ENCODE measurements around the gene CISD1. TPM values are rescaled to one million over a fixed set of nuclear protein-coding genes. Genes with fewer than 3 reads are reported as not detected.
A peak's percentile ranks its signal among the peaks of the same experiment; 100 is the strongest.
"Not testable (repeated sequence)": the region's sequence is repeated elsewhere in the genome, so short reads cannot be mapped to it uniquely, and the experiment has no call there.

CISD1 gene
- total RNA-seq, 3 donors from 2014 or later (not counting 1 experiment from before 2014, with no cell fraction given) = 4.2 to 10.4 (median 5.3) TPM

- Mint-ChIP-seq H3K4me3 (no peak overlapping the region), H3K27me3 (ENCODE audit: low read depth in 2 of 2) (no peaks in the 10 kb centered on the region), H3K4me1 (no peaks in the 10 kb centered on the region), H3K27ac (no peak overlapping the region), H3K9me3 (no peaks in the 10 kb centered on the region), H3K36me3 (no peaks in the 10 kb centered on the region)
- WGBS (ENCODE audit: insufficient coverage) = 100% methylated on average over 1 of the region's 2 CpGs
- peaks cover 11% of the 10 kb centered on the region for H3K36me3 ChIP-seq (ENCODE audit: control insufficient read depth, insufficient read depth, low read length)
- ATAC-seq = no peak
- H3K4me3 ChIP-seq (ENCODE audit: low read length) = no peak overlapping the region
- H3K27me3 ChIP-seq (ENCODE audit: control insufficient read depth, insufficient read depth, low read length) = no peaks in the 10 kb centered on the region
- H3K9me3 ChIP-seq (ENCODE audit: control insufficient read depth, insufficient read depth, low read length) = no peaks in the 10 kb centered on the region
- DNase-seq = no peak
- TF ChIP-seq CTCF (IDR thresholded peaks at IDR 0.05) = no peak
- intact Hi-C loops (cut with micrococcal nuclease) = no loop called here
- H3K27ac ChIP-seq (ENCODE audit: low read length) = no peak overlapping the region
- H3K4me1 ChIP-seq (ENCODE audit: control insufficient read depth, insufficient read depth, low read length) = no peaks in the 10 kb centered on the region
Observed at GRCh38 chr10:58225654-58226053, 43.3 kb upstream of the CISD1 start.

DNA sequence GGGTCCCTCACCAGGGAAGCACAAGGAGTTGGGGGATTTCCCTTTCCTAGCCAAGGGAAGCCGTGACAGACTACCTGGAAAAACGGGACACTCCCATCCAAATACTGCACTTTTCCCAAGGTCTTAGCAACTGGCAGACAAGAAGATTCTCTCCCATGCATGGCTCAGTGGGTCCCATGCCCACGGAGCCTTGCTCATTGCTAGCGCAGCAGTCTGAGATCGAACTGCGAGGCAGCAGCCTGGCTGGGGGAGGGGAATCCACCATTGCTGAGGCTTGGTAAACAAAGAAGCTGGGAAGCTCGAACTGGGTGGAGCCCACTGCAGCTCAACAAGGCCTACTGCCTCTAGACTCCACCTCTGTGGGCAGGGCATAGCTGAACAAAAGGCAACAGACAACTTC, 39.1 kb upstream of the CISD1 start:
- H3K27ac ChIP-seq (ENCODE audit: low read length); H3K4me1 ChIP-seq (ENCODE audit: control insufficient read depth, insufficient read depth, low read length); H3K36me3 Mint-ChIP-seq; DNase-seq; H3K4me3 ChIP-seq (ENCODE audit: low read length); H3K27me3 ChIP-seq (ENCODE audit: control insufficient read depth, insufficient read depth, low read length); ATAC-seq; H3K27me3 Mint-ChIP-seq (ENCODE audit: low read depth in 2 of 2); H3K9me3 ChIP-seq (ENCODE audit: control insufficient read depth, insufficient read depth, low read length); H3K4me3 Mint-ChIP-seq; H3K36me3 ChIP-seq (ENCODE audit: control insufficient read depth, insufficient read depth, low read length); H3K27ac Mint-ChIP-seq; intact Hi-C loops (cut with micrococcal nuclease); H3K9me3 Mint-ChIP-seq: not testable (repeated sequence)
- 97% methylated on average over 7 of the region's 7 CpGs for WGBS (ENCODE audit: insufficient coverage)
- H3K4me1 Mint-ChIP-seq = peaks cover 5 to 13% of the 10 kb centered on the region in 2 donors

GRCh38 chr10:58237014-58237834, 31.7 kb upstream of the CISD1 start:
- H3K36me3 ChIP-seq (ENCODE audit: control insufficient read depth, insufficient read depth, low read length) = peaks cover 6% of the 10 kb centered on the region
- H3K4me3 ChIP-seq (ENCODE audit: low read length) = no peak overlapping the region
- Mint-ChIP-seq H3K4me3 (no peak overlapping the region), H3K4me1 (peaks cover 38 to 49% of the 10 kb centered on the region in 2 donors), H3K27ac (no peak overlapping the region), H3K36me3 (no peaks in the 10 kb centered on the region), H3K27me3 (ENCODE audit: low read depth in 2 of 2) (no peaks in the 10 kb centered on the region), H3K9me3 (no peaks in the 10 kb centered on the region)
- DNase-seq (no peak), ATAC-seq (no peak)
- intact Hi-C loops (cut with micrococcal nuclease) = no loop called here
- WGBS (ENCODE audit: insufficient coverage) = 89% methylated on average over 2 of the region's 3 CpGs
- no peak for TF ChIP-seq CTCF (IDR thresholded peaks at IDR 0.05)
- no peak overlapping the region for H3K27ac ChIP-seq (ENCODE audit: low read length)
- no peaks in the 10 kb centered on the region for H3K27me3 ChIP-seq (ENCODE audit: control insufficient read depth, insufficient read depth, low read length)
- H3K4me1 ChIP-seq (ENCODE audit: control insufficient read depth, insufficient read depth, low read length) = no peaks in the 10 kb centered on the region
- no peaks in the 10 kb centered on the region for H3K9me3 ChIP-seq (ENCODE audit: control insufficient read depth, insufficient read depth, low read length)

DNA sequence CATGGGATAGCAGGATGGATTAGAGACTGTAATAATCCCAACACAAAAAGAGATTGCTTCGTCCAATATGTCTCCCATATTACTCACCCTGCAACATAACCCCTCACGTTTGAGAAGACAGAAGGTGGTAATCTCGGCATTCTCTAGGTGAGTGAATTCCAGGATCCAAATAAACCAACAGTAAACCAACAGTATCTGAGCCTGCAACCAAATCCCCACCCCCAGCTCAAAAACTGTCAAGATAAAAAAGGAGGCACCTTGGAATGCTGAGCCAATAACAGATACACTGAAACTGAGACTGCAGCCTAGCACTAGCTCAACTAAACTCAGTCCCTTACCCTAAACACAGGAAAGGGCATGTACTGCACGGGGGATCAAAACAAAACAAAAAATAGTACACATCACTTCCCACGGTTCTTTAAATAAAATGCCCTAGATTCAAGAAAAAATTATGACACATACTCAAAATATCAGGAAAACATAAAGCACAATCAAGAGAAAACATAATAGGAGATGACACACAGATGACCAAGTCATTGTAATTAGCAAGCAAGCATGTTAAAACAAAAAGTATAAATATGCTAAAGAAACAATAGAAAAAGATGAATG, 29.3 kb upstream of the CISD1 start:
- no peak overlapping the region for H3K27ac ChIP-seq (ENCODE audit: low read length)

More for the DNA sequence above, 29.3 kb upstream of the CISD1 start:
- Histone ChIP-seq H3K36me3 (ENCODE audit: control insufficient read depth, insufficient read depth, low read length) (peaks cover 6% of the 10 kb centered on the region), H3K4me3 (ENCODE audit: low read length) (no peak overlapping the region), H3K4me1 (ENCODE audit: control insufficient read depth, insufficient read depth, low read length) (no peaks in the 10 kb centered on the region), H3K27me3 (ENCODE audit: control insufficient read depth, insufficient read depth, low read length) (no peaks in the 10 kb centered on the region), H3K9me3 (ENCODE audit: control insufficient read depth, insufficient read depth, low read length) (no peaks in the 10 kb centered on the region)
- 78% methylated on average over 5 of the region's 5 CpGs for WGBS (ENCODE audit: insufficient coverage)
- H3K27ac Mint-ChIP-seq = peak overlapping the region in 1 of 2 donors; percentile 23
- H3K9me3 Mint-ChIP-seq = no peaks in the 10 kb centered on the region
- H3K4me3 Mint-ChIP-seq = no peak overlapping the region
- H3K36me3 Mint-ChIP-seq = no peaks in the 10 kb centered on the region
- TF ChIP-seq CTCF (IDR thresholded peaks at IDR 0.05) = no peak
- peaks cover 35 to 50% of the 10 kb centered on the region in 2 donors for H3K4me1 Mint-ChIP-seq
- DNase-seq = no peak
- H3K27me3 Mint-ChIP-seq (ENCODE audit: low read depth in 2 of 2) = no peaks in the 10 kb centered on the region
- intact Hi-C loops (cut with micrococcal nuclease) = no loop called here
- ATAC-seq = no peak
